ENCODE data around the gene RPL19.

RPL19 gene

DNA sequence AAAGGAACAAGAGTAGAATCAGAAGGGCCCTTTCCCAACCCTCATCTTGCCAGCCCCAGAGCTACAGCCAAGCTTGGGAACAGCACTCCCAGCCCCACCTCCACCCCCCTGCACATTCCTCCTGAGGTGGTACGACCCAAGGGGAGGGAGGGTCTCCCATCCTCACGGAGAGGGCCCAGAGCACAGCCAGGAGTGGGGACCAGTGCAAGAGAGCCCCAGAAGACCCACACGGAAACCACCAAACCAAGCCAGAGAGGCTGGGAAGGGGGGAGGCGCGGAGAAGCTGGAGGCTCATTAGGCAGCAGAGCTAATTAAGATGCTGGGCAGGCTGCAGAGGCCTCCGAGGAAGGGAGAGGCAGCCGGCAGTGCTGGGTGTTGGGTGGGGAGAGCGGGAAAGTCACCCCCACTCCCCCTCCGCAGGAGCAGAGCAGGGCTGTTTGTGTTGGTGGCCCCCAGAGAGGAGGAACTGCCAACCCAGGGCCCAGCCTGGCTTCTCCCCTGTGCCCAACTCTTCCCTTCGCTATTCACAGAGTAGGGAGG, 5.0 kb upstream of the RPL19 start:
- intact Hi-C loops (cut with DNase I), result no loop called here
- DNase-seq, result peak in 28 of 42 donors; percentile 31 to 82 (median 59)

- intact Hi-C loops (cut with DNase I), result no loop called here
- peak in 1 of 42 donors; percentile 44 for DNase-seq
Measured at GRCh38 chr17:39195568-39196160, 4.4 kb upstream of the RPL19 start.

- no peak for DNase-seq
Measured at GRCh38 chr17:39196241-39196807, 3.8 kb upstream of the RPL19 start.

GRCh38 chr17:39196808-39197291, 3.2 kb upstream of the RPL19 start:
- DNase-seq, result peak in 4 of 42 donors; percentile 28 to 48 (median 35)
- intact Hi-C loops (cut with DNase I), result no loop called here

More at GRCh38 chr17:39196241-39196807, 3.8 kb upstream of the RPL19 start:
- intact Hi-C loops (cut with DNase I), result no loop called here

GRCh38 chr17:39197380-39198185, 2.5 kb upstream of the RPL19 start, which contains the start of gene CACNB1:
CACNB1 (minus strand) TSS chr17:39197669; CDS start chr17:39197495, 174 bp downstream.
- DNase-seq, result peak in 40 of 42 donors; percentile 60 to 89 (median 80)
- intact Hi-C loops (cut with DNase I), result no loop called here

- no peak for DNase-seq
- intact Hi-C loops (cut with DNase I), result no loop called here
Measured at GRCh38 chr17:39198186-39198566, 1.9 kb upstream of the RPL19 start.

- peak; percentile 75 to 96 (median 88) for DNase-seq
- intact Hi-C loops (cut with DNase I), result no loop called here
Measured at GRCh38 chr17:39199820-39200069, 338 bp upstream of the RPL19 start.

GRCh38 chr17:39200957-39201510, 951 bp downstream of the RPL19 start:
- intact Hi-C loops (cut with DNase I), result no loop called here
- no peak for DNase-seq

GRCh38 chr17:39204245-39204644, 4.2 kb downstream of the RPL19 start:
- intact Hi-C loops (cut with DNase I), result no loop called here
- DNase-seq, result peak in 1 of 42 donors; percentile 43

GRCh38 chr17:39205112-39205526, 5.0 kb downstream of the RPL19 start:
- no peak for DNase-seq
- intact Hi-C loops (cut with DNase I), result no loop called here

GRCh38 chr17:39208136-39208535, 8.1 kb downstream of the RPL19 start:
- intact Hi-C loops (cut with DNase I), result no loop called here
- DNase-seq, result peak; percentile 47 to 93 (median 78)

DNA sequence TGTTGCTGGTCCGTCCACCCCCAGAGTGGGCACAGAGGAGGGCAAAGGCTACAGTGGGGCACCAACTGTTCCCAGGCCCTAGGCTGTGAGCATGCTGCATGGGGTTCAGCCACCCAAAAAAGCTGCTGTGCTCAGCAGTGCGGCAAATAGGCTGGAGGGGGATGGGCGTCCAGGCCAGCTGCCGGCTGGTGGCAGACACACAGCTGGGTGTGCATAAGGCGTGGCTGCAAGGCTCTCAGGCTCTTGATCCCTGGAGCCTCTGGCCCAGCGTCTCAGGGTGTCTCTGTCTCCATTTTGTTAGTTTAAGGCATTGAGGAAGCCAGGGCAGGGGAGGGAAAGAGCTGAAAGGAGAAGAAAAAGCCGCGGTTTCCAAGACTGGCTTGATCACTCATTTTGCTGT, 8.8 kb downstream of the RPL19 start:
- intact Hi-C loops (cut with DNase I), result no loop called here
- DNase-seq, result no peak

DNA sequence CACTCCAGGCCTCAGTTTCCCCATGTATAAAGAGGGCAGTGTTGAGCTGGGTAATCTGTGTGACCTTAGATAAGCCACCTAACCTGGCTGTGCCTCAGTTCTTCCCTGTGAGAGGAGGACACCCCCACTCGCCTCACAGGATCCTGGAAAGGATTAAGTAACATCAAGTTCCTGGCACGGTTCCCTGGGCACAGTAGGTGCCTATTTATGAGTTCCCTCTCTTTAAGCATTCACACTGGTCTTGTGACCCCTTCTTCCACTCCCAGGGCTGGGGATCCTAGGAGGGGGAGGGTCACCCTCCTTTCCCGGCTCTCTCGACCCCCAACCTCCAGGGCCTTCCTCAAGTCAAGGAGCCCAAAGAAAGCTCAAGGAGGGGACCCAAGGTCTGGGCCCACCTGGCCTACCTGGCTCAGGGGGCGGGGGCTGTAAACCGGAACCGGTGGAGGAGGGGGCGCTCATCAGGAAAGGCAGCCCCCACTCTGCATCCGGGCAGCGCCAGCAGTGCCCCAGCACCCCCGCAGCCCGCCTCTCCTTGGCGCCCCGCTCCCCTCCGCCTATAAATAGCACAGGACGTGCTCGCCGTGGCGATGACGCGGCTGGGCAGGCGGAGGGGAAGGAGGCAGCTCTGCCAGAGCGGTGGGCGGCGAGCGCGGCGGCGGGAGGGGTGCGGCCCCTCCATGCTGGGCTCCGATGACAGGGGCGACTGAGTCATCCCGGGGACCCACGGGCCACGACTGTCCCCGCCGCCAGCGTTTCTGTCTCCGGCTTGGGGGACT, 9.4 kb downstream of the RPL19 start:
- DNase-seq, result peak; percentile 53 to 93 (median 78)
- intact Hi-C loops (cut with DNase I), result no loop called here

GRCh38 chr17:39210093-39210434, 10.0 kb downstream of the RPL19 start:
- no peak for DNase-seq
- intact Hi-C loops (cut with DNase I), result no loop called here

DNA sequence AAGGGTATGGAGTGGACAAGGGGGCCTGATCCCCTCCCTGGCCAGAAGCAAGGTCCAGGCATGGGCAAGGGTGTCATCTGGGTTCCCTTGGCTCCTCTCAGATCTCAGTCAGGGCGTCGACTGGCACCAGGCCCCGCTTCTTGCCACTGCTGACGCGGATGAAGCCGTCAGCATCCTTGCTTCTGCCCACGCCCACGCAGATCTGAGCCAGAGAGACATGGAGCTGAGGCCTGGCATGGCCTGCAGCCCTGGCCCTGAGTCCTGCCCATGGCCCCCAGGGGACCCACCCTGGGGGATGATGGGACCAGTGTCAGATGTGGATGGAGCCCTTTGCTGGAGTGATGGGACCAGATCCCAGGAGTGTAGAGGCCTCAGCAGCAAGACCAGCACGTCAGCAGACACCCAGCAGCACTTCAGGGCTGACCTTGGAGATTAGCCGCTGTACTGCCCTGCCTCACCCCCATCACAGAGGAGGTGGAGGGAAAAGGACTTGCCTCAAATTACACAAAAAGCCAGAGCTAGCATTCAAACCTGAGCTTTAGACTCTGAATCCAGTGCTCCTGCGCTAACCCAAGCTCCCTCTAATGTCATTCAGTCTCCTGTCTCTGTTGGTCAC, 12.2 kb downstream of the RPL19 start:
- intact Hi-C loops (cut with DNase I), result no loop called here
- DNase-seq, result no peak

GRCh38 chr17:39212841-39213480, 12.9 kb downstream of the RPL19 start:
- DNase-seq, result peak in 21 of 42 donors; percentile 23 to 81 (median 53)
- intact Hi-C loops (cut with DNase I), result no loop called here

- DNase-seq, result no peak
- intact Hi-C loops (cut with DNase I), result no loop called here
Measured at GRCh38 chr17:39213852-39214251, 13.8 kb downstream of the RPL19 start.

DNA sequence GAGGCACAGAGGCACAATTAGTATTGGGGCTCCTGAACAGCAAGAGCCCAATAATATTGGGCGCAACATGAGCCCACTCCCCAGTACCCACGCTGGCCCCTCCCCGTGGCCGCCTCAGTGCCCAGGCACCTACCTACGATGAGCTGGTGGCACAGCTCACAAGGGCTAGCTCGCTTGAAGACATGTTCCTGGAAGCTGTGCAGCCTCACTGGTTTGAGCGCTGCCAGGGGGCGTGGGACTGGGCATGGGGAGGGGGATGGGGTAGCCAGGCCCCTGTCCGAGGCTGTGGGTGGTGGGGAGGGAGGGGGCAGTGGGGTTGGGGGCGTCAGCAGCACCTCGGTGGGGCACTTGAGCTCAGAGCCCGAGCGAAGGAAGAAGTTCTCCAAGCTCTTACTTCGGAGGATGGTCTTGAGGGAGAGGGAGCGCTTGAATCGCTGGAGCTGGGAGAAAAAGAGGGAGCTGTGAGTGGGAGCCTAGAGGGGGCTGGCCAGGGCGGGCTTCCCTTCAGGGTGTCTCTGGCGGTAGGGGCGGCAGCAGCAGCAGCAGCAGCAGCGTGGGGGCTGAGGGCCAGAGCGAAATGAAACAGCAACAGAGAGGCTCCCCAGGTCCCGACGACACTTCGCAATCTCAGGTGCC, 17.8 kb downstream of the RPL19 start:
- no peak for DNase-seq
- intact Hi-C loops (cut with DNase I), result no loop called here
